K562 (cell line): ENCODE results near the gene DDAH2. TPM values are rescaled to one million over a fixed set of nuclear protein-coding genes. Genes with fewer than 3 reads are reported as not detected.

Experiments
- ATAC-seq: fragments of 200-7000 bp; cut with Tn5 transposase; 3 replicates; pipeline ENCODE4 v1.9.1; 2020; ENCODE audit warnings: moderate library complexity
- BruUV-seq: library from RNA; stranded (reverse); fragments of 400-500 nt; replicated peaks from 2 replicates; lab custom pipeline; 2021; lab: Mats Ljungman, UMichigan
- CTCF ChIA-PET: fragments of 300-600 bp; formaldehyde crosslinking; extraction: SDS; loops from one replicate; lab custom pipeline; 2021; ENCODE audit warnings: low intra/inter-chr PET ratio; lab: Yijun Ruan, JAX
- POLR2A ChIA-PET: fragments of 300-600, 350-650 bp; sonication (Branson Sonifier 250); formaldehyde crosslinking; extraction: SDS; loops from one replicate; lab custom pipeline; 2021; ENCODE audit warnings: antibody characterized with exemption, inconsistent platforms; lab: Yijun Ruan, JAX
- DNase-seq, 4 experiments: peaks; one replicate each; pipeline versions ENCODE4 v3.0.0 to v3.0.0-alpha.2; 2011 to 2018; ENCODE audit warnings: low spot score in 3 of 4, mixed read lengths in 3 of 4; ENCODE audit errors: extremely low read depth in 1 of 4
- FAIRE-seq: peaks from 2 replicates; lab custom pipeline; 2011; peaks lifted over from hg19 to GRCh38; lab: Jason Lieb, UNC
- H2AFZ ChIP-seq: 2 replicates; pipeline ENCODE4 v1.6.0; 2011; ENCODE audit warnings: low read depth, low read length, control low read depth, inconsistent platforms
- H3K27ac ChIP-seq: fragments of 200-600 bp; 3 replicates; pipeline ENCODE4 v1.8.0; 2011; ENCODE audit warnings: low read depth, mild to moderate bottlenecking, control low read depth, inconsistent platforms, low read length, moderate library complexity, mixed read lengths; ENCODE audit errors: extremely low read depth
- H3K27me3 ChIP-seq, 2 experiments: fragments of 300-600 bp in 1 of 2; 2 replicates in 1 of 2; 3 replicates in 1 of 2; pipeline versions ENCODE4 v1.6.0 to v1.8.0; 2011; ENCODE audit warnings: inconsistent platforms in 2 of 2, low read length in 2 of 2, mild to moderate bottlenecking in 1 of 2, mixed read lengths in 1 of 2, moderate library complexity in 1 of 2; ENCODE audit not compliant: control insufficient read depth in 2 of 2, insufficient read depth in 2 of 2
- H3K36me3 ChIP-seq: fragments of 300-600 bp; 3 replicates; pipeline ENCODE4 v1.8.0; 2011; ENCODE audit warnings: mild to moderate bottlenecking, low read length, inconsistent platforms; ENCODE audit not compliant: control insufficient read depth, insufficient read depth
- H3K4me1 ChIP-seq, 2 experiments: fragments of 200-600 bp in 1 of 2; replicated peaks in 1 of 2; 2 replicates in 1 of 2; 3 replicates in 1 of 2; pipeline versions ENCODE4 v1.5.1 to v1.8.0; 2011; ENCODE audit warnings: inconsistent platforms in 2 of 2, low read length in 2 of 2, mild to moderate bottlenecking in 1 of 2, mixed read lengths in 1 of 2, moderate library complexity in 1 of 2; ENCODE audit not compliant: control insufficient read depth in 2 of 2, insufficient read depth in 2 of 2
- H3K4me2 ChIP-seq: 2 replicates; pipeline ENCODE4 v1.6.1; 2011; ENCODE audit warnings: low read length, control low read depth, inconsistent platforms, mixed read lengths; ENCODE audit not compliant: insufficient read depth
- H3K4me3 ChIP-seq: fragments of 200-600 bp; sonication (generic), shearing (Covaris generic); 2 replicates; pipeline ENCODE4 v1.5.1; 2016; ENCODE audit warnings: control low read depth, inconsistent platforms
- H3K79me2 ChIP-seq: fragments of 200-600 bp; 3 replicates; pipeline ENCODE4 v1.8.0; 2011; ENCODE audit warnings: low read length, inconsistent platforms; ENCODE audit not compliant: control insufficient read depth, insufficient read depth
- H3K9ac ChIP-seq, 2 experiments: 2 replicates each; pipeline versions ENCODE4 v1.6.0 to v1.6.1; 2011; ENCODE audit warnings: low read depth in 2 of 2, low read length in 2 of 2, control low read depth in 1 of 2, inconsistent platforms in 1 of 2, mild to moderate bottlenecking in 1 of 2, mixed read lengths in 1 of 2; ENCODE audit not compliant: insufficient read depth in 1 of 2
- H3K9me1 ChIP-seq: one replicate; pipeline ENCODE4 v1.6.0; 2011; ENCODE audit warnings: inconsistent platforms, mild to moderate bottlenecking, low read length, moderate library complexity; ENCODE audit not compliant: control insufficient read depth, insufficient read depth
- H3K9me3 ChIP-seq: replicated peaks from 2 replicates; pipeline ENCODE4 v1.5.1; 2011; ENCODE audit warnings: low read depth, low read length, inconsistent platforms; ENCODE audit not compliant: control insufficient read depth, insufficient read depth
- H4K20me1 ChIP-seq: replicated peaks from 2 replicates; pipeline ENCODE4 v1.6.1; 2011; ENCODE audit warnings: low read length, inconsistent platforms, mixed read lengths; ENCODE audit not compliant: control insufficient read depth, insufficient read depth
- EP400 ChIP-seq: fragments of 450-650 bp; IDR thresholded peaks from 2 replicates; pipeline ENCODE4 v1.6.1; 2017; ENCODE audit warnings: antibody characterized with exemption, mild to moderate bottlenecking, moderate library complexity
- FOXA3 ChIP-seq, 2 experiments: fragments of 450-650 bp in 1 of 2; sonication (generic) in 1 of 2; formaldehyde crosslinking; IDR thresholded peaks in 1 of 2; conservative IDR thresholded peaks in 1 of 2; 2 replicates each; pipeline versions ENCODE4 v1.4.0 to v1.8.0; 2020 to 2022; ENCODE audit warnings: mild to moderate bottlenecking in 2 of 2, missing genetic modification reagents in 1 of 2
- FOXM1 ChIP-seq, 2 experiments: fragments of 450-650 bp in 1 of 2; sonication (generic) in 1 of 2; formaldehyde crosslinking in 1 of 2; IDR thresholded peaks; 2 replicates each; pipeline versions ENCODE4 v1.6.1 to v1.9.0; 2017 to 2022; ENCODE audit warnings: low read depth in 2 of 2, mild to moderate bottlenecking in 2 of 2, missing genetic modification reagents in 1 of 2, moderate library complexity in 1 of 2
- MTA3 ChIP-seq: fragments of 450-650 bp; formaldehyde crosslinking; IDR thresholded peaks from 2 replicates; pipeline ENCODE4 v1.6.1; 2017; ENCODE audit warnings: mild to moderate bottlenecking, borderline replicate concordance
- NCOR1 ChIP-seq: fragments of 450-650 bp; IDR thresholded peaks from 2 replicates; pipeline ENCODE4 v1.6.1; 2016; ENCODE audit warnings: mild to moderate bottlenecking, moderate library complexity
- NFATC3 ChIP-seq: fragments of 450-650 bp; IDR thresholded peaks from 2 replicates; pipeline ENCODE4 v1.6.1; 2017; ENCODE audit warnings: mild to moderate bottlenecking
- NFE2 ChIP-seq: IDR thresholded peaks from 2 replicates; pipeline ENCODE4 v1.6.1; 2014; ENCODE audit warnings: antibody characterized with exemption, low read depth
- RBFOX2 ChIP-seq: fragments of 200-400 bp; formaldehyde crosslinking; IDR thresholded peaks from 2 replicates; pipeline ENCODE4 v1.6.1; 2017; ENCODE audit warnings: low read depth, mild to moderate bottlenecking, low read length, moderate library complexity
- SIX5 ChIP-seq, 2 experiments: IDR thresholded peaks; 2 replicates each; pipeline ENCODE4 v1.6.1; 2011; ENCODE audit warnings: low read length in 2 of 2, borderline replicate concordance in 1 of 2, low read depth in 1 of 2, mild to moderate bottlenecking in 1 of 2, moderate library complexity in 1 of 2; ENCODE audit not compliant: insufficient read depth in 1 of 2
- SMARCA4 ChIP-seq: fragments of 450-650 bp; IDR thresholded peaks from 2 replicates; pipeline ENCODE4 v1.6.1; 2016
- SMARCA5 ChIP-seq: fragments of 450-650 bp; IDR thresholded peaks from 2 replicates; pipeline ENCODE4 v1.6.1; 2016
- SMARCC2 ChIP-seq: fragments of 450-650 bp; IDR thresholded peaks from 2 replicates; pipeline ENCODE4 v1.6.1; 2017; ENCODE audit warnings: antibody characterized with exemption, moderate library complexity, mild to moderate bottlenecking, low read depth
- SMC3 ChIP-seq: conservative IDR thresholded peaks from 2 replicates; pipeline ENCODE4 v1.6.1; 2011; ENCODE audit warnings: low read depth, low read length, improper control_type of control experiment; ENCODE audit not compliant: insufficient read depth
- SRF ChIP-seq, 2 experiments: fragments of 250-450, 450-650 bp in 1 of 2; sonication (Bioruptor Pico) in 1 of 2; sonication (generic) in 1 of 2; formaldehyde crosslinking; IDR thresholded peaks; 2 replicates each; pipeline versions ENCODE4 v1.5.0 to v1.5.1; 2020 to 2022; ENCODE audit warnings: mild to moderate bottlenecking in 1 of 2, missing genetic modification reagents in 1 of 2
- TRIM24 ChIP-seq, 2 experiments: fragments of 450-650 bp; IDR thresholded peaks; 2 replicates each; pipeline ENCODE4 v1.6.1; 2016
- ZBTB17 ChIP-seq: fragments of 450-650 bp; formaldehyde crosslinking; IDR thresholded peaks from 2 replicates; pipeline ENCODE4 v1.4.0; 2020; ENCODE audit warnings: mild to moderate bottlenecking
- ZC3H8 ChIP-seq: fragments of 450-650 bp; IDR thresholded peaks from 2 replicates; pipeline ENCODE4 v1.6.1; 2017
- ZNF212 ChIP-seq: fragments of 450-650 bp; formaldehyde crosslinking; IDR thresholded peaks from 2 replicates; pipeline ENCODE4 v1.4.0; 2020; ENCODE audit warnings: mild to moderate bottlenecking
- ZNF311 ChIP-seq: fragments of 250-450 bp; sonication (Bioruptor Pico); IDR thresholded peaks from 2 replicates; pipeline ENCODE4 v1.4.0; 2020; ENCODE audit warnings: mild to moderate bottlenecking, moderate library complexity
- WGBS: fragments of 100-300 bp; shearing (Covaris generic); methylation state at CpG from one replicate; pipeline ENCODE4 v1.1.6; 2016; ENCODE audit warnings: low coverage, mixed read lengths; ENCODE audit not compliant: insufficient coverage; ENCODE audit errors: missing lambda C conversion rate; 5-methylcytosine and 5-hydroxymethylcytosine counted together
- in situ Hi-C: fragments of 300-500 bp; cut with MboI; formaldehyde crosslinking; loops from 4 replicates; pipeline ENCODE4 v1.15.0; 2018; ENCODE audit warnings: inconsistent platforms, mixed read lengths
- intact Hi-C: fragments of 100-400 bp; cut with micrococcal nuclease; formaldehyde crosslinking; loops from 2 replicates; pipeline ENCODE4 v1.14.2; 2022
- polyA plus RNA-seq, 8 experiments: library from polyadenylated mRNA; depleted of rRNA in 4 of 8; stranded (reverse) in 5 of 8; unstranded in 3 of 8; fragments of >200 nt; fragmentation: Nextera tagmentation in 2 of 8; fragmentation: Illumina TruSeq in 1 of 8; extraction: Ambion mirVana in 2 of 8; extraction: Trizol in 1 of 8; gene quantifications; 2 replicates each; pipeline versions ENCODE4 v1.2.1 to v1.2.3, GENCODE V29; 2011 to 2014; ENCODE audit warnings: inconsistent platforms in 1 of 8, missing spikeins in 1 of 8
- total RNA-seq, 7 experiments: library from RNA; depleted of rRNA in 6 of 7; stranded (reverse); fragments of >200 nt in 6 of 7; fragmentation: Illumina TruSeq in 2 of 7; extraction: Trizol in 2 of 7; gene quantifications; 2 replicates each; pipeline versions ENCODE4 v1.2.1 to v1.2.3, GENCODE V29; 2011 to 2021; ENCODE audit warnings: low replicate concordance in 1 of 7
- TF ChIP-seq, protein P1 (sequence below): sonication (generic); IDR thresholded peaks from 2 replicates; pipeline ENCODE4 v1.6.1; 2016
- TF ChIP-seq, protein P2 (sequence below): fragments of 200-800 bp; sonication (Bioruptor generic); IDR thresholded peaks from 2 replicates; pipeline ENCODE4 v1.6.1; 2017; ENCODE audit warnings: missing genetic modification characterization, missing compliant biosample characterization

DDAH2 gene
- total and polyA plus RNA-seq, 9 of the 15 experiments (the other 6 are each of a cell fraction or from before 2014, with no cell fraction given): 1.8 to 45.4 (median 21.4) TPM

DNA sequence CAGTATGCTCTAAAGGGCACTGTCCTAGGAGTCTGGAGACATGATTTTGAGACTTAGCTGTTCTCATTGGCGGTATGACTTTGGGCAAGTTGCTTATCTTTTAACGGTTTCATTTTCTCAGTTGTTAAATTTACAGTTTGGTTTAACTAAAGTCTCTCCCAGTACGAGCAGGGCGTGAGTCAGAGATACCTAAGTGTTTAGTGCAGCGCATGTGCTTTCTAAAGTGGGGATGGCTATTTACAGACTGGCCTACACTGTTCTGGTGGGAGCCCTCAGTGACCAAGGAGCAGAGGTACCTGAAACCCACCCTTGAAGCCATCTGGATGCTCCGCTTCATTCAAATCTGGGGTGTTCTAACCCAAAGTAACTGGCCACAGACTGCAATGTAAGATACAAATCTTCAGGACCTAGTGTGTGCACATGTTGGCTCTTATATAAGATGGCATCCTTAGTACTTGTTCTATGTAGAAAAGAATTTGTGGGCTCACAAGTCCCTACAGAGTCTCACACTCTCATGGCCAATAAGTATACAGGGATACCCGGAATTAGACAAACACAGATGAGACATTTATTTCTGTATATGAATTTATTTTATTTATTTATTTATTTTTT is 21.4 kb upstream of the DDAH2 start:
- Histone ChIP-seq H3K27me3 (no peaks in the 10 kb centered on the region), H3K4me1 (peaks cover 5 to 15% of the 10 kb centered on the region in 2 experiments), H3K9me3 (no peaks in the 10 kb centered on the region), H3K36me3 (peaks cover 33% of the 10 kb centered on the region), H4K20me1 (no peaks in the 10 kb centered on the region), H3K4me2 (no peak overlapping the region), H3K9ac (peak overlapping the region; percentile 6 to 36; a peak in 3 of 4 replicates), H3K9me1 (peaks cover 4% of the 10 kb centered on the region), H3K4me3 (no peak overlapping the region), H2AFZ (peak overlapping the region; percentile 4; the same call in 1 of the 2 replicates), H3K27ac (peak overlapping the region; percentile 37; the same call in 2 of the 3 replicates), H3K79me2 (no peaks in the 10 kb centered on the region)
- DNase-seq: peak in 1 of 4 experiments; percentile 62
- in situ Hi-C loops (no loop called here), intact Hi-C loops (no loop called here)
- ATAC-seq: peak; percentile 68
- CTCF ChIA-PET: no interaction called here
- POLR2A ChIA-PET: interaction anchor here (0.6 to 7.7 kb wide), 9 partner anchors 9 to 56 kb away, joined by 3 to 108 read pairs (median 4); partner anchors contain the start of genes CLIC1, DDAH2, MSH5 and VARS1
- FAIRE-seq: peak; percentile 35
- WGBS: 28% methylated on average over 7 of the region's 7 CpGs
- no TSS peak for BruUV-seq
- TF ChIP-seq FOXA3 (CRISPR knock-in tag; conservative IDR thresholded peaks at IDR 0.05 in 1 of 2, IDR thresholded peaks at IDR 0.05 in 1 of 2) (peak in 1 of 2 experiments; percentile 75; a peak in 1 of 4 replicates), NFE2 (no peak), ZBTB17 (0 out of 2 replicates have a peak, but pooled peaks have one; percentile 27), FOXM1 (IDR thresholded peaks at IDR 0.05; ENCODE audit: low read depth) (0 out of 2 replicates have a peak, but pooled peaks have one; percentile 22), FOXM1 (CRISPR knock-in tag; IDR thresholded peaks at IDR 0.05; ENCODE audit: low read depth) (no peak), MTA3 (peak; percentile 56; the same call in 1 of the 2 replicates), RBFOX2 (0 out of 2 replicates have a peak, but pooled peaks have one; percentile 5), ZNF311 (CRISPR knock-in tag) (no peak), ZC3H8 (no peak), SMC3 (no peak), EP400 (peak; percentile 25; the same call in 1 of the 2 replicates), SMARCA4 (no peak), NCOR1 (no peak), TRIM24 (IDR thresholded peaks at IDR 0.05) (no peak), SMARCC2 (no peak), ZNF212 (CRISPR knock-in tag) (no peak), SIX5 (IDR thresholded peaks at IDR 0.05; ENCODE audit: borderline replicate concordance in 1 of 2, insufficient read depth in 1 of 2, low read depth in 1 of 2, low read length in 2 of 2) (no peak), NFATC3 (no peak), SRF (CRISPR knock-in tag; IDR thresholded peaks at IDR 0.05) (0 out of 4 replicates have a peak, but pooled peaks of 1 of the 2 experiments have one; percentile 16), SMARCA5 (no peak)
- TF ChIP-seq, protein P1, sequence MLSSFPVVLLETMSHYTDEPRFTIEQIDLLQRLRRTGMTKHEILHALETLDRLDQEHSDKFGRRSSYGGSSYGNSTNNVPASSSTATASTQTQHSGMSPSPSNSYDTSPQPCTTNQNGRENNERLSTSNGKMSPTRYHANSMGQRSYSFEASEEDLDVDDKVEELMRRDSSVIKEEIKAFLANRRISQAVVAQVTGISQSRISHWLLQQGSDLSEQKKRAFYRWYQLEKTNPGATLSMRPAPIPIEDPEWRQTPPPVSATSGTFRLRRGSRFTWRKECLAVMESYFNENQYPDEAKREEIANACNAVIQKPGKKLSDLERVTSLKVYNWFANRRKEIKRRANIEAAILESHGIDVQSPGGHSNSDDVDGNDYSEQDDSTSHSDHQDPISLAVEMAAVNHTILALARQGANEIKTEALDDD: peak; percentile 79
- TF ChIP-seq, protein P2, sequence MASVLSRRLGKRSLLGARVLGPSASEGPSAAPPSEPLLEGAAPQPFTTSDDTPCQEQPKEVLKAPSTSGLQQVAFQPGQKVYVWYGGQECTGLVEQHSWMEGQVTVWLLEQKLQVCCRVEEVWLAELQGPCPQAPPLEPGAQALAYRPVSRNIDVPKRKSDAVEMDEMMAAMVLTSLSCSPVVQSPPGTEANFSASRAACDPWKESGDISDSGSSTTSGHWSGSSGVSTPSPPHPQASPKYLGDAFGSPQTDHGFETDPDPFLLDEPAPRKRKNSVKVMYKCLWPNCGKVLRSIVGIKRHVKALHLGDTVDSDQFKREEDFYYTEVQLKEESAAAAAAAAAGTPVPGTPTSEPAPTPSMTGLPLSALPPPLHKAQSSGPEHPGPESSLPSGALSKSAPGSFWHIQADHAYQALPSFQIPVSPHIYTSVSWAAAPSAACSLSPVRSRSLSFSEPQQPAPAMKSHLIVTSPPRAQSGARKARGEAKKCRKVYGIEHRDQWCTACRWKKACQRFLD (CRISPR knock-in tag): peak; percentile 86; the same call in 1 of the 2 replicates
